Upper lobe of left lung (tissue), 4 donors: ENCODE measurements around the gene ADORA3.

Experiments used
- CTCF ChIP-seq, 6 experiments: fragments of 450-650 bp in 4 of 6; fragments of 200-600 bp in 2 of 6; sonication (generic) in 2 of 6; IDR thresholded peaks; one replicate each; pipeline ENCODE4 v1.5.1; 2016 to 2019; ENCODE audit warnings: antibody characterized with exemption in 6 of 6
- POLR2A ChIP-seq, 4 donors: fragments of 450-650 bp; IDR thresholded peaks; one replicate each; pipeline ENCODE4 v1.5.1; 2016 to 2017; ENCODE audit warnings: antibody characterized with exemption in 4 of 4, mild to moderate bottlenecking in 2 of 4

GRCh38 chr1:111551623-111552411 lies 48.4 kb upstream of the ADORA3 start:
- TF ChIP-seq POLR2A (IDR thresholded peaks at IDR 0.05) (no peak), CTCF (IDR thresholded peaks at IDR 0.05) (no peak)
